NCI-H128 (cell line): ENCODE measurements around the gene VMP1.
"Not testable (repeated sequence)": the region's sequence is repeated elsewhere in the genome, so short reads cannot be mapped to it uniquely, and the experiment has no call there.

Source experiments
- DNase-seq: peaks from one replicate; lab custom pipeline; 2025; ENCODE audit not compliant: unreplicated experiment; lab: John Stamatoyannopoulos, UW

Gene VMP1

GRCh38 chr17:59776577-59776976 lies 69.1 kb downstream of the VMP1 start:
- no peak for DNase-seq

DNA sequence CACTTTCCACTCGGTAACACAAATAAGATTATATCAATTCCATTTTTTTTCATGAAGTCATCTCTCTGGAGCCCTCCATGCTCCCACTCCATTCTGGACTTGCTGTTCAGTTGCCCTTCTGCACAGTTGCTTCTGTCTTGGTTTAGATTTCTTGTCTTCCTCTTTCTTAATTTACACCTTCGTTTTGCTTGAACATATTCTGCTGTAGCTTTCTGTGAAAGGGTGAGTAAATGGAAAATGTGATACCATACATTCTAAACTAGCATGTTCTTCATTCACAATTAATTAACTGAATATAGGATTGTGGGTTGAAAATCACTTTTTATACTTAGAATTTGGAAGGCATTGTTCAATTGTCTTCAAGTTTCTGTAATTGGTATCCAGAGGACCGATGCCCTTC lies 69.6 kb downstream of the VMP1 start:
- DNase-seq = no peak

DNA sequence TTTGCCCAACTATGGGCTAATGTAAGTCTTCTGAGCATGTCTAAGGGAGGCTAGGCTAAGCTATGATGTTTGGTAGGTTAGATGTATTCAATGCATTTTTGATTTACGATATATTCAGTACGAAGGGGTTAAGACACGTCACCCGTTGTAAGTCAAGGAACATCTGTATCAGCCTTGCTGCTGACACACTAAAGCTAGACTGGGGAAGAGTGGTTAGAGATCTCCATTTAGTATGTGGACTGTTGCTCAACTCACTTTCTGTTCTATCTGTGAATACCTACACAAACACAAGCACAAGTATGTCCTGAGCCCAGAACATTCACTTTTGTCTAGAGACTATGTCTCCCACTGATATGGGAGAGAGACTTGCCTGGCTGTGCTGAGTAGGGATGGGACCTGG lies 71.5 kb downstream of the VMP1 start:
- no peak for DNase-seq

DNA sequence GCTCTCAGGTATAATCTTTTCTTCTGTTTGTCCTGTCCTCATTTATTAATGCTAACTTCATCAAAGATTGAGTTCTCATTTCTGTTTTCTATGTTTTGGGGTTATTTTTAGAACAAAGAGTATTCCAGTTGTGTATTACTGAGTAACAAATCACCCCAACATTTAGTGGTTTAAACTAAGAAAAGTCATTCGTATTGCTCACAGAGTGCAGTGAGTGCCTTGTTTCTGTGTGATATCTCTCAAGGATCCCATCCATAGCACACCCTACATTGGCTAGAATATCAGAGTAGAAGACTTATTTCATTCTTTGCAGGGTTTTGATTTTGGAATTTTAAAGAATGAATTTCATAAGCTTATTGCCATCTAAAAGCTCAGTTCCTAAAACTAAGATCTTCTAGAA lies 72.1 kb downstream of the VMP1 start:
- no peak for DNase-seq

GRCh38 chr17:59780548-59780947 lies 73.1 kb downstream of the VMP1 start:
- not testable (repeated sequence) for DNase-seq

DNA sequence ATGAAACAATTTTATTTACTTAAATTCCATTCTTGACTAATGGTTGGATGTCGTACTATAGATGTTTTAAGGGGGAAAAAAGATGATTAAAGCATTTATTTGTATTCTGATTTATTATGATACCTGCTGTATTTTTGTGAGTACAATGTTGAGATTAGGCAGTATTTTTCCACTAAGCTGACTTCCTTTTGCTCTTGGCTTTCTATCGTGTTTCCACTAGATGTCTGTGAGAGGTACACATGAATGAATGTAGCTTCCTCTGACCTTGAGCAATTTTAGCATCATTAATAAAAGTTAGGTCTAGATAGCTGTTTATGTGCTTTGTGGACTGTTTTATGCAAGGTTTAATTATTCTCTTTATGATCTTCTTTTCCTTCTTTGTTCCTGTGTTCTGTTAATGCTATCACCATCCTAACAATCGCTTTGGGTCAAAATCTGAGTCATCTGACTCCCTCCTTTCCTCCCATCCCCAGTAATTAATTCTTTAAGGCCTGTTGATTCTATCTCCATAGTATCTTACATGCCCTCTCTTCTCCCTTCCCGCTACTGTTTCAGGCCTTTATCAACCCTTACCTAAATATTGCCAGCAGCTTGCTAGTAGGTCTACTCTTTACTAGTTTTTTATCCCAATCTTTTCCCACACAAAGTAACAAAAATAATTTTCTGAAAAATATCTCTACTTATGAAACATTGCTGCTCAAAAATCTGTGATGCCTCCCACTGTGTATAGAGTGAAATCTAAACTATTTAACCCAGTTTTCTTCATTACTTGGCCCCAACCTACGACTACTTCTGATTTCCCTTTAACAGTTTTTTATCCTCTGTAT lies 76.0 kb downstream of the VMP1 start:
- no peak for DNase-seq

GRCh38 chr17:59785091-59785799 lies 77.8 kb downstream of the VMP1 start:
- DNase-seq = no peak

DNA sequence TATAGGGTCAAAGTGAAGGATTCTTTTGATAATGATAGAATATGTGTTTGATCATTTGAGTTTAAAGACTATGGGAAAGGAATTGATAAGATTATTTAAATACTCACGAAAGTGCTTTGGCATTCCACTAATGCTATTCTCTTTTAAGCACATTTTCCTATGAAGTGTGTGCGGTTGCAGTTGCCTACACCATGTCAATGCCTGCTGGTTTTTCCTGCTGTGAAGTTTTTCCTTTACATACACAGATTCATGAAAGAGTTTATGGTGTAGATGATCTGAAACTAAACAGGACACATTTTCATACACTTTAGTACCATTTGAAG lies 78.7 kb downstream of the VMP1 start:
- DNase-seq = no peak

DNA sequence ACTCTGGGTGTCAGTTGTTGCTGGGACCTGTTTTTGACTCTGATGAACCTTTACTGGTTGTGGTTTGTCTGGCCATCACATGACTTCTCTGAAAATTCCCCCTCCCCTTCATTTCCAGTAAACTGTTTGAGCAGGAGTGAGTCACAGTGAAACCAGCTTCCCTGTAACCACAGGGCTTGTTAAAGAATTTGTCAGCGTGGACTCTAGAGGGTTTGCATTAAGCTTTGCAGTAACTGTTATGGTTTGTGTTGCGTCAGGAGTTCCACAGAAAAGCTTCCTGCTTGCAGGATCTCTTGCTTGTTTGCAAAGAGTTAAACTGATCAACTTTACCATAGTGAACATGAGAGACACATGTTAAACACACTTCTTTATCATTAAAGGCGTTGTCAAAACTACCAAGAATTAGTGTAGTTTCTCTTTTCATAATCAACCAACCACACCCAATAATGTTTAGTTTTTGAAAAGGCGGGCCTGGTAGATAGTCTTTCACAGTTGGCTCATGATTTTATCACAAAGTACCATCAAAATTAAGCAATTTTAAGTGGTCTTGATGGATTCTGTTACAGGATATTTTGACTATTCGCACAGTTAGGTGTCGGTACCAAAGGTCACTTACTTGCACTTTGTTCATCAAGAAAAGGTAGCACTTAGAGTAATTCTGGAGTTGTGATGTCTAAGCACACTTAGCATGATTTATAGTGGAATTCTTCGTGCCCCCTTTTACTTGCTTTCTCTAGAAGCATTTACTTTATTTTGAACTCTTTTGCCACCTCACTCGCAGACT lies 79.3 kb downstream of the VMP1 start:
- DNase-seq = no peak

DNA sequence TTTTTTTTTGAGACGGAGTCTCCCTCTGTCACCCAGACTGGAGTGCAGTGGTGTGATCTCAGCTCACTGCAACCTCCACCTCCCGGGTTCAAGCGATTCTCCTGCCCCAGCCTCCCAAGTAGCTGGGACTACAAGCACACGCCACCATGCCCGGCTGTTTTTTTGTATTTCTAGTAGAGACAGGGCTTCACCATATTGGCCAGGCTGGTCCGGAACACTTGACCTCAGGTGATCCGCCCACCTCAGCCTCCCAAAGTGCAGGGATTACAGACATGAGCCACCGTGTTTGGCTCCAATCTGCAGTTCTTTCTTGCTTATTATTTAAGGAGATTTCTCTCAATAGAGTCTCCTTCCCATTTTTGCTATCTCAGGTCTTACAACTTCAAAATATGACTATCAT lies 82.4 kb downstream of the VMP1 start:
- not testable (repeated sequence) for DNase-seq

DNA sequence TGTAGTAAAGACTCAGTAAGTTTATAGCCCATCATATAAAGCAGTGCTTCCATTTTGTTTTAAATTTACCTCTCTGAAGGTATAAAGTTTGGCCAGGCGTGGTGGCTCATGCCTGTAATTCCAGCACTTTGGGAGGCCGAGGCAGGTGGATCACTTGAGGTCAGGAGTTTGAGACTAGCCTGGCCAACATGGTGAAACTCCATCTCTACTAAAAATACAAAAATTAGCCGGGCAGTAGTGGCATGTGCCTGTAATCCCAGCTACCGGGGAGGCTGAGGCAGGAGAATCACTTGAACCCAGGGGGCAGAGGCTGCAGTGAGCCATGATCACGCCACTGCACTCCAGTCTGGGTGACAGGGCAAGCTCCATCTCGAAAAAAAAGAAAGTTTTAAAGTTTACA lies 83.0 kb downstream of the VMP1 start:
- not testable (repeated sequence) for DNase-seq

- DNase-seq = no peak
Measured at GRCh38 chr17:59790910-59791309, 83.5 kb downstream of the VMP1 start.

DNA sequence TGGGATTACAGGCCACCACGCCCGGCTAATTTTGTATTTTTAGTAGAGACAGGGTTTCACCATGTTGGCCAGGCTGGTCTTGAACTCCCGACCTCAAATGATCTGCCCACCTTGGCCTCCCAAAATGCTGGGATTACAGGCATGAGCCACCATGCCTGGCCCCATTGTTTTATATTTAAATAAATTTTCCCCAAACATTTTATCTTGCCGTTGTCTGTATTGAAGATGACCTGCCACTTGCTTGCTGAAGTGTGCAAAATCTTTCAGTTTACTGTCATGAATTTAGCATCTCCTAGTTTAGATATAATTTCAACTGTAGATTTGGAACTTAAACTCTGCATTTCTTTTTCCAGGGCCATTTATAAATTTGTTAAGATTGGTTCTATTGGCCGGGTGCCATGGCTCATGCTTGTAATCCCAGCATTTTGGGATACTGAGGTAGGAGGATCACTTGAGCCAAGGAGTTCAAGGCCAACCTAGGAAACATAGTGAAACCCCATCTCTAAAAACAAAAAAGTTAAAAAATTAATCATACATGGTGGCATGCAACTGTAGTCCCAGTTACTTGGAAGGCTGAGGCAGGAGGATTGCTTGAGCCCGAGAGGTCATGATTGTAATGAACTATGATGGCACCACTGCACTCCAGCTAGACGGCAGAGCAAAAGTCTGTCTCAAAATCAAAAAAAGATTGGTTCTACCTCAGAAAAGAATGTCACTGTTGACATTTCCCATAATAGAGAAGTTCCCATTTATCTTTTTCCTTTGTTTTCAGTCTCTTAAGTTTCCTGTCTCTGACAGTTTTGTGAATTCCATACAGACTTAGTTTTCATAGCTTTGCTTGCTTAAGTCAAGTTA lies 84.4 kb downstream of the VMP1 start:
- DNase-seq = no peak

DNA sequence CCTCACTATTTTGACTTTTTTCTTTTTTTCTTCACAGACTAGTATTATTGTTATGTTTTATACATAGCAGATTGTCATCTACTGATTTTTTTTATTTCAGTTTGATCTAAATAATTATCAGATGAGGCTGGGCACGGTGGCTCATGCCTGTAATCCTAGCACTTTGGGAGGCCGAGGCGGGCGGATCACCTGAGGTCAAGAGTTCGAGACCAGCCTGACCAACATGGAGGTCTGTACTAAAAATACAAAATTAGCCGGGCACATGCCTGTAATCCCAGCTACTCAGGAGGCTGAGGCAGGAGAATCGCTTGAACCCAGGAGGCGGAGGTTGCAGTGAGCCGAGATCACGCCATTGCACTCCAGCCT lies 85.0 kb downstream of the VMP1 start:
- not testable (repeated sequence) for DNase-seq

DNA sequence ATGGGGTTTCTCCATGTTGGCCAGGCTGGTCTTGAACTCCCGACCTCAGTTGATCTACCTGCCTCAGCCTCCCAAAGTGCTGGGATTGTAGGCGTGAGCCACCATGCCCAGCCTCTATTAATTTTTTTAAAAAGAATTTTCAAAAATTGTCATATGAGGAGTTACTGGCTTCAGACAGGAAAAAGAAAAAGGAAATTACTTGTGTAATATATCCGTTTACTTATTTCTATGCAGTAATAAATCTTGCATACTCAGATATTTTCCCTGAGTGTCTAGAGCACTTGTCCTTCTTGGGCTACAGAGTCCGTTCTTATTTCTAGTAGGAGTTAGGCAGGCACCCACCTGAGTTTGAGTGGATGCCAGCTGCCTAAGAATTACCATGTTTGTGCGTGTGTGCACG lies 85.8 kb downstream of the VMP1 start:
- no peak for DNase-seq

GRCh38 chr17:59796138-59796537 lies 88.7 kb downstream of the VMP1 start:
- no peak for DNase-seq

GRCh38 chr17:59796785-59797205 lies 89.3 kb downstream of the VMP1 start:
- no peak for DNase-seq

DNA sequence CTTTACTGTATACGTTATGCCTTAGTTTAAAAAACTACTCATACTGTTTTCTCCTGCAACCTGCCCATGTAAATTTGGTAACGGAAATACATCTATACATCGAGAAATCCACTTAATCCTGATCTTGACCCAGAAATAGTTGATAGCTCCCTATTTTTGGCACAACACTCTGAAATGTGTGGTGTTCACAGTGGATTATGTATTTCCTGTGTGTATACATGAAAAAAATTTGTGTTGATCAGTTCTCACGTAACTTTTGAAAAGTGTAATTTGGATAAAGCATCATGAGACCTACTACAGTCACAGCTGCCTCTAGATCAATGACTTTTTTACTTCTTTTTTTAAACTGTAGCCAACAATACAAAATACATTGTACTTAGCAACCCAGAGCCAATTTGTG lies 90.7 kb downstream of the VMP1 start:
- DNase-seq = no peak

DNA sequence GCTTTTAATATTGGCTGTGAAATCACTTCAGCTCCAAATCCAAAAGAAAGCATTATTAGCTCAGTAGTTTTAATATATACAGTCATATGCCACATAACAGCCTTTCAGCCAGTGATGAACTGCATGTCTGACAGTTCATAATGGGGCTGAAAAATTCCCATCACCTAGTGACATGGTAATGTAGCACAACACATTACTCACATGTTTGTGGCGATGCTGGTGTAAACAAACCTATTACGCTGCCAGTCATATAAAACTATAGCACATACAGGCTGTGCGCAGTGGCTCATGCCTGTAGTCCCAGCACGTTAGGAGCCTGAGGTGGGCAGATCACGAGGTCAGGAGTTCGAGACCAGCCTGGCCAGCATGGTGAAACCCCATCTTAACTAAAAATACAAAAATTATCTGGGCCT lies 93.1 kb downstream of the VMP1 start:
- DNase-seq = no peak

GRCh38 chr17:59802160-59802559 lies 94.7 kb downstream of the VMP1 start:
- DNase-seq = no peak

GRCh38 chr17:59804901-59805465 lies 97.5 kb downstream of the VMP1 start:
- no peak for DNase-seq
